Inflammatory macrophage (primary cell): ENCODE measurements around the gene RAET1L.
"Not testable (repeated sequence)": the region's sequence is repeated elsewhere in the genome, so short reads cannot be mapped to it uniquely, and the experiment has no call there.

Experiments used
- DNase-seq, 2 donors: peaks; one replicate each; pipeline ENCODE4 v3.0.0-alpha.2; 2020 to 2022

RAET1L gene

DNA sequence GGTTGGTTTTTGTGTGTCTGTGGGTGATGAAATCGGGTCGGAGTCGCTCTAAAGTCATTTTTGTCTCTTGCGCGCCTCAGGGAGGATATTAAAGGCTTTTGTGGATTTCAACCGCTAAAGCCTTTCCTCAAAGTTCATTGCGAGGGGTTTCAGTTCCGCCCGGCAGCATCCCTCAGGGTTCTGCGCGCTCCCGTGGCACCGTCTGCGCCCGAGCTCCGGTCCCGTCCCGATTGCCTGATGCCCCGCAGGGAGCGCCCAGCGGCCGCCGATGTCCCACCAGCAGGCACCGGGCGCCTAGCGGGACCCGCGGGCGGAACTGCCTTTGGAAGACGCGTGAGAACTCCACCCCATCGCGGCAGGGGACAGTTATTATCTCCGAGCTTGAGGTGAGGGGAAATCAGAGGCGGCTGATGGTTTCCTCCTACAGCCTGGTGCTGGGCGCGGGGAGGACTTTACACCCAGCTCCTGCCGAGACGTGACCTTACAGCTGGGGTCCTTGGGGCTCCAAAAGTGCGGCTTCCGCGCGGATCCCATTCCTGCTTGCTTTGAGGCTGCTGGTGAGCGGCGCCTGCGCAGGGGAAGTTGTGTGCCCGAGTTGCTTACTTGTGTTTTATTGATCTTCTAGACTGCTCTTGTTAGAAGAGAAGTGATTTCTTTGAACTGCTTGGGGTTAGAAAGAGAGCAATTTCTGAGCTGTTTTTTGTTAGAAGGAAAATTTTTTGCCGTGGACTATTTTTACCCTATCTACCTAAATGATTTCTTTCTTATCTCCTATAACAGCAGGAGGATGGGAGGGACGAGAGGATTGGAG is 34.5 kb downstream of the RAET1L start:
- DNase-seq = peak in 1 of 2 donors; percentile 7

DNA sequence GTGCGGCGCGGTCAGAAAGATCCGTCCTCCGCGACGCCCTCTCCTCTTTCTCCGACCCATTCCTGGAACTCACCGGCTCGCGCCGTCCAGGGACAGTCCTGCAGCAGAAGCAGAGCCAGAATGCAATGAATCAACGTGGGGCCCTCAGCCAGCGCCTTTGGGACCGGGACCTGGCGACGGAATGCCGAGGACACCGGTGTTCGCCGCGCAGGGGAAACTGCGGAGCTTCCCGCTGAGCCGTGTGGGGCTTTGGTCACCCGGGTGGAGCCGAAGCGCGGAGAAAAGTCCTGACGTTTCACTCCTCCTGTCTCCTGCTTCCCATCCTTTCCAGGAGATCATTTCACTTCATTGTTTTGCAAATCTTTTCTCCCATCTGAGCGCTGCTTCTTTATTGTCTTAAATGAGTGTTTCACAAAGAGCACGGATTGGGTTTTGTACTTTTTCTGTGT is 35.1 kb downstream of the RAET1L start:
- DNase-seq = no peak

DNA sequence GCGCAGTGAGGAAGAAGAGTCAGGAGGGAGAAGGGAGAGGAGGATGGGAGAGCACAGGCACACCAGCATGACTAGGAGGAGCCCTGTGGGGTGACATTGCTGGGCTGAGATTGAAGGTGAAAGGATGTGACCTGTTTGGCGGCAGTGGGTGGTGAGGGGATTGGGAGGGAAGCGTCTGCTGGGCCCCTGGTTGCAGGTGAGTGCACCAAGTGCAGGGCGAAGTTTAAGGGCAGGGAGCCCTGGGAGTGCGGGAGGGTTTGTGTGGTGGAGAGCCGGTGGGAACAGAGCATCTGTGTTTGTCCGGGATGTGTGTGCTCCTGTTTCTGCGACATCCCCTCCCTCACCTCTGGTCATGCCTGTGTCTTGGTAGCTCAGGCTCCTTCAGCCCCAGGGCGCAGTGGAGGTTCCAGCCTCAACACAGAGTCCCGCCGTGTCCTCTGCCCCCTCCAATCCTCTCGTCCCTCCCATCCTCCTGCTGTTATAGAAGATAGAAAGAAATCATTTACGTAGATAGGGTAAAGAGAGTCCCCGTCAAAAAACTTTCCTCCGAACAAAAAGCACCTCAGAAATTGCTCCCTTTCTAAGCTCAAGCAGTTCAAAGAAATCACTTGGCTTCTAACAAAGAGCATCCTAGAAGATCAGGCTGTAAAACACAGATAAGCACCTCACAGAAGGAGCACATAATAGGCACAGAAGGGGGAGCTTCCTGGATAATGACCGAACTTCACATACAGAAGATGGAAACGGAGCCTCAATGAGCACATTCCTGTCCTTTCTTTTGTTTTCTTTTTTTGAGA is 36.6 kb downstream of the RAET1L start:
- no peak for DNase-seq

DNA sequence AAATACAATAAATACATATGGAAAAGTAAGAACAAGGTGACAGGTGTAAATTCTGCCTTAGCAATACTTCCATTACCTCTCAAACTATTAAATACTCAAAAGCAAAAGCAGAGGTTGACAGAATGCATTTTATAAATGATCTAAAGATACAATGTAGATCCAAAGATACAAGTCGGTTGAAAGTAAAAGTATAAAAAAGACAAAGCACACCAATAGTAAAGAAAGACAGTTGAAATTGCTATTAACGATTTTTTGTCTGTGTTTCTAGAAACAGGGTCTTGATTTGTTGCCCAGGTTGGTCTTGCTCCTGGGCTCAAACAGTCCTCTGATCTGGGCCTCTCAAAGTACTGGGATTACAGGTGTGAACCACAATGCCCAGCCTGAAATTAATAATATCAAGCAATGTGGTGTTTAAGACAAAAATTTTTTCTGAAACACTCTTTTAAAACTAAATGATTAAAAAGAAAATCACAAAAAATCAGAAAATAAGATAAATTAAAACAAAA is 37.7 kb downstream of the RAET1L start:
- no peak for DNase-seq

- DNase-seq = no peak
Observed at GRCh38 chr6:149985481-149985937, 39.8 kb downstream of the RAET1L start.

- no peak for DNase-seq
Observed at GRCh38 chr6:149984773-149985172, 40.6 kb downstream of the RAET1L start.

- no peak for DNase-seq
Observed at GRCh38 chr6:149983145-149983544, 42.2 kb downstream of the RAET1L start.

DNA sequence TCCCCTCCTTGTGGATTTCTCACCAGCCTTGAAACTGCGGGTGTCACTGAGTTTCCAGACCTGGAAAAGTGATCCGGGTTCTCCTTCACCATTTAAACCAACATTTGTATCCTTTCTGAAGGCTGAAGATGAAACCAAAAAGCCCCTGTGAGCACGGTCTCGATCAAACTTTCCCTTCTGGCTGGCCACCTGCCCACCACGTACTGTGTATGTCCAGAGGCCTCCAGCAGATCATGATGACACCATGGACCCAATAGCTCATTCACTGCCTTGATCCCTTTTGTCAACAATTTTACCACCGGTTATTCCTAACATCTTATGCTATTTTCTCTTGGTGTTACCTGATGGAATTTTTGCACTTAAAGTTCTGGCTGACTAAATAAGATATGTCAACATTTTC is 46.0 kb downstream of the RAET1L start:
- DNase-seq = no peak

- DNase-seq = no peak
Observed at GRCh38 chr6:149978610-149979009, 46.7 kb downstream of the RAET1L start.

DNA sequence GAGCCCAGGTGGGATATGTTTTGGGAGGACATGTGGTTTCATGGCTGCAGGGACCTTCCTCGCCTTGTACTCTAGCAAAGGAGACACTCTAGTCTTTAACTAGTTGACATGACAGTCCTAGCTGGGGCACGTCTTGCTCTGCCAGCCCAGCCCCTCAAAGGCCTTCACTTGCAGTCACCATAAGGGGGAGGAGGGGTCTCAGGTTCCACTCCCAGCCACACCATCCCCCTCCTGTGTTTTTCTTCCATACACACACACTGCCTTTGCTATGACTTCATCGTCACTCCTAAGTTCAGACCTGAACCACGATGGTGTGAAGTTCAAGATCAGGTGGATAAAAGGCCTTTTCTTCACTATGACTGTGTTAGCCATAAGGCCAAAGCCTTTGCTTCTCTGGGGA is 48.1 kb downstream of the RAET1L start:
- no peak for DNase-seq

GRCh38 chr6:149975400-149975799 is 49.9 kb downstream of the RAET1L start:
- no peak for DNase-seq

GRCh38 chr6:149974825-149975224 is 50.5 kb downstream of the RAET1L start:
- DNase-seq = peak; percentile 57 to 72

- not testable (repeated sequence) for DNase-seq
Observed at GRCh38 chr6:149974394-149974793, 50.9 kb downstream of the RAET1L start.

DNA sequence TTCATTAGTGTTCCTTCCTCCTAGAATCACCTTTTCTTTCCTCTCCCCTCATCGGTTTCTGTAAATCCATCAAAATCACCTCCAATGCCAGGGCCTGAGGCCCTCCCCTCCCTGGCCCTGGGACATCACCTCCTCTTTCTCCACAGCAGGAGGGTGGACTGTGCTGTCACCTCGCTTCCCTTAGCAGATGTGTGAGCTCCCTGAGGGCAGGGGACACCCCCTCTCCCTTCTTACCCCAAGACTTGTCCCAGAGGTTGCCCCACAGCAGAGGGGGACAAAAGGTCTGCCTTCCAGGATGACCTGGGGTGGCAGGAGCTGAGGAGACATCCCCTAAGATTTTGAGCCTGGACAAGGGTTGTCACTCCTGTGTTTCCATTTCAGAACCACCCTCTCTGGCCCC is 55.7 kb downstream of the RAET1L start:
- DNase-seq = no peak

- DNase-seq = not testable (repeated sequence)
Observed at GRCh38 chr6:149968909-149969308, 56.4 kb downstream of the RAET1L start.
